HG03460 (cell line): ENCODE measurements around the gene MTMR8.

ENCODE experiments used
- ATAC-seq: cut with Tn5 transposase; IDR thresholded peaks from one replicate; pipeline ENCODE4 v1.9.1; 2021; ENCODE audit not compliant: unreplicated experiment

Gene MTMR8

GRCh38 chrX:64313624-64314023 is 81.6 kb downstream of the MTMR8 start:
- no peak for ATAC-seq

GRCh38 chrX:64306712-64307111 is 88.5 kb downstream of the MTMR8 start:
- ATAC-seq: no peak

GRCh38 chrX:64291123-64291522 is 104.1 kb downstream of the MTMR8 start:
- no peak for ATAC-seq

- no peak for ATAC-seq
These were observed 130.0 kb downstream of the MTMR8 start for GRCh38 chrX:64265265-64265664.

- ATAC-seq: no peak
These were observed 164.9 kb downstream of the MTMR8 start, which contains the start of gene ASB12 for GRCh38 chrX:64230123-64230970. Gene ASB12 (minus strand): TSS chrX:64230607. CDS start chrX:64225650, 4,957 bp downstream.

- no peak for ATAC-seq
These were observed 166.1 kb downstream of the MTMR8 start for GRCh38 chrX:64229154-64229553.
